ENCODE measurements around the gene MAP4K4. TPM values are rescaled to one million over a fixed set of nuclear protein-coding genes. Genes with fewer than 3 reads are reported as not detected.

Gene MAP4K4
- total RNA-seq, 4 donors from 2014 or later, result 33.8 to 47.3 (median 35.7) TPM

- H3K4me3 ChIP-seq (replicated peaks in 1 of 3), result peak overlapping the region in 2 of 3 donors; percentile 46 to 54
- TF ChIP-seq POLR2A (IDR thresholded peaks at IDR 0.05), result no peak
- TF ChIP-seq CTCF (IDR thresholded peaks at IDR 0.05), result no peak
- DNase-seq, result peak; percentile 7 to 12
- WGBS, 2 donors, result 1 to 2% methylated on average over 40 to 48 of the region's 57 CpGs
- peaks cover 14 to 23% of the 10 kb centered on the region in 2 donors for H3K4me1 ChIP-seq
- H3K36me3 ChIP-seq, result no peaks in the 10 kb centered on the region
- H3K27ac ChIP-seq, result peak overlapping the region in 2 of 3 donors; percentile 46 to 65
- H3K9me3 ChIP-seq, result no peaks in the 10 kb centered on the region
- intact Hi-C loops (cut with DNase I), result loop anchor here (10.0 kb wide), 1 partner anchor 137 kb away; no protein-coding TSS in a partner anchor
- H3K27me3 ChIP-seq, result no peaks in the 10 kb centered on the region
Measured at GRCh38 chr2:101698014-101698843, 722 bp downstream of the MAP4K4 start.

- TF ChIP-seq CTCF (IDR thresholded peaks at IDR 0.05), result no peak
- no peak for TF ChIP-seq POLR2A (IDR thresholded peaks at IDR 0.05)
- WGBS, 2 donors, result 38 to 40% methylated on average over 16 of the region's 16 CpGs
- H3K36me3 ChIP-seq, result no peaks in the 10 kb centered on the region
- DNase-seq, result no peak
- peak overlapping the region in 2 of 3 donors; percentile 46 to 54 for H3K4me3 ChIP-seq (replicated peaks in 1 of 3)
- intact Hi-C loops (cut with DNase I), result loop anchor here (10.0 kb wide), 1 partner anchor 136 kb away; no protein-coding TSS in a partner anchor
- H3K4me1 ChIP-seq, result peaks cover 17 to 23% of the 10 kb centered on the region in 2 donors
- H3K27me3 ChIP-seq, result no peaks in the 10 kb centered on the region
- no peaks in the 10 kb centered on the region for H3K9me3 ChIP-seq
- H3K27ac ChIP-seq, result peak overlapping the region; percentile 35 to 65 (median 46)
Measured at GRCh38 chr2:101698844-101699754, 1.6 kb downstream of the MAP4K4 start.

- intact Hi-C loops (cut with DNase I), result loop anchor here (10.0 kb wide), 1 partner anchor 135 kb away; no protein-coding TSS in a partner anchor
- TF ChIP-seq CTCF (IDR thresholded peaks at IDR 0.05), result no peak
- no peak for TF ChIP-seq POLR2A (IDR thresholded peaks at IDR 0.05)
- 32 to 37% methylated on average over 13 of the region's 13 CpGs for WGBS, 2 donors
- Histone ChIP-seq H3K27me3 (no peaks in the 10 kb centered on the region), H3K4me3 (replicated peaks in 1 of 3) (peak overlapping the region in 1 of 3 donors; percentile 46), H3K27ac (peak overlapping the region; percentile 24 to 65 (median 35)), H3K9me3 (no peaks in the 10 kb centered on the region), H3K36me3 (no peaks in the 10 kb centered on the region), H3K4me1 (peaks cover 19 to 28% of the 10 kb centered on the region in 2 donors)
- no peak for DNase-seq
Measured at GRCh38 chr2:101699755-101700461, 2.4 kb downstream of the MAP4K4 start.

- TF ChIP-seq POLR2A (IDR thresholded peaks at IDR 0.05), result no peak
- TF ChIP-seq CTCF (IDR thresholded peaks at IDR 0.05), result no peak
- 41 to 47% methylated on average over 1 of the region's 1 CpG for WGBS, 2 donors
- H3K9me3 ChIP-seq, result no peaks in the 10 kb centered on the region
- H3K36me3 ChIP-seq, result no peaks in the 10 kb centered on the region
- peaks cover 16 to 46% of the 10 kb centered on the region in 2 donors for H3K4me1 ChIP-seq
- no peak overlapping the region for H3K4me3 ChIP-seq (replicated peaks in 1 of 3)
- intact Hi-C loops (cut with DNase I), result no loop called here
- peak overlapping the region in 1 of 3 donors; percentile 47 for H3K27ac ChIP-seq
- peak; percentile 48 to 50 for DNase-seq
- no peaks in the 10 kb centered on the region for H3K27me3 ChIP-seq
Measured at GRCh38 chr2:101704046-101704466, 6.5 kb downstream of the MAP4K4 start.

Data from thyroid gland (tissue), 4 donors.